Measurements from ENCODE around the gene SPDYE18. TPM values are rescaled to one million over a fixed set of nuclear protein-coding genes. Genes with fewer than 3 reads are reported as not detected.
"Not testable (repeated sequence)": the region's sequence is repeated elsewhere in the genome, so short reads cannot be mapped to it uniquely, and the experiment has no call there.

SPDYE18 gene, protein sequence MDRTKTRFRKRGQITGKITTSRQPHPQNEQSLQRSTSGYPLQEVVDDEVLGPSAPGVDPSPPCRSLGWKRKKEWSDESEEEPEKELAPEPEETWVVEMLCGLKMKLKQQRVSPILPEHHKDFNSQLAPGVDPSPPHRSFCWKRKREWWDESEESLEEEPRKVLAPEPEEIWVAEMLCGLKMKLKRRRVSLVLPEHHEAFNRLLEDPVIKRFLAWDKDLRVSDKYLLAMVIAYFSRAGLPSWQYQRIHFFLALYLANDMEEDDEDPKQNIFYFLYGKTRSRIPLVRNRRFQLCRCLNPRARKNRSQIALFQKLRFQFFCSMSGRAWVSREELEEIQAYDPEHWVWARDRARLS
- 0.12 TPM for polyA plus RNA-seq (2013, experiment 1 of 2)
- 0.07 TPM for polyA plus RNA-seq (2013, experiment 2 of 2)

DNA sequence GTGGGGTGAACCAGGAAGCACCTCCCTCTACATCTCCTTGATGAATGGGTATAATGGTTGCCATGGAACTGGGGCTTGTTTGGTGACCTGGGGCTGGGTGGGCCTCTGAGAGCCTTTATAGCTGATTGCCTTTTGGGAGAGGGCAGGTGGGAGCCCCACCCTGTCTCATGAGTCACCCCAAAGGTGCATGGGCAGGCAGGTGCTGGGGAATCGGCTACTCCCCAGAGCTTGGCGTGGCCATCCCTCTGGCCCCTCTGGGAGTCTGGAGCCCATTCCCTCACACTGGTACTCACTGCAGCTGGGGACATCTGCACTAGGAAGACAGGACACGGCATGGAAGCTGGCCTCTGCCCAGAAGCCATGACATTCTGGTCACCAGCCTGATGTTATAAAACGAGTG lies at the start of gene SPDYE18:
TSS of gene SPDYE18 (minus strand) at position 2 of the 400 bp plus-strand sequence. CDS start 2,046 bp downstream, outside the sequence.
- H2BK120ac ChIP-seq (ENCODE audit: low read depth, low read length); H3K27ac ChIP-seq (ENCODE audit: low read length, poor library complexity, severe bottlenecking); H2BK12ac ChIP-seq (ENCODE audit: low read length in 2 of 2); H4K8ac ChIP-seq (ENCODE audit: low read length); H3K4ac ChIP-seq (ENCODE audit: low read depth in 1 of 2, low read length in 2 of 2); H3K4me1 ChIP-seq (ENCODE audit: control insufficient read depth, insufficient read depth, low read depth, low read length); DNase-seq; H3K23ac ChIP-seq (ENCODE audit: low read length in 2 of 2); H3K4me2 ChIP-seq (ENCODE audit: low read length, poor library complexity, severe bottlenecking); H4K91ac ChIP-seq (ENCODE audit: low read length); H2BK15ac ChIP-seq (ENCODE audit: low read depth, poor library complexity, severe bottlenecking); H2BK5ac ChIP-seq (ENCODE audit: low read depth, low read length, poor library complexity, severe bottlenecking); H3K18ac ChIP-seq (ENCODE audit: low read depth in 1 of 2, low read length in 2 of 2); H3K79me1 ChIP-seq (replicated peaks; ENCODE audit: low read length, poor library complexity, severe bottlenecking); H2AK5ac ChIP-seq (ENCODE audit: low read length, severe bottlenecking); H3K14ac ChIP-seq (ENCODE audit: low read length in 2 of 2); H2AFZ ChIP-seq (ENCODE audit: low read depth, low read length); H3K27me3 ChIP-seq (ENCODE audit: control insufficient read depth in 1 of 2, insufficient read depth in 1 of 2, low read length in 2 of 2); H3K9me3 ChIP-seq (ENCODE audit: control insufficient read depth, low read length); H3K4me3 ChIP-seq (ENCODE audit: insufficient read depth in 1 of 2, low read depth in 1 of 2, low read length in 2 of 2); H3K9ac ChIP-seq (ENCODE audit: low read length); H3K36me3 ChIP-seq (ENCODE audit: control insufficient read depth in 1 of 2, insufficient read depth in 2 of 2, low read depth in 1 of 2, low read length in 2 of 2): not testable (repeated sequence)
- WGBS = 94% methylated on average over 4 of the region's 4 CpGs

GRCh38 chr7:77108362-77108761 lies 46.0 kb upstream of the SPDYE18 start:
- H2AK5ac ChIP-seq (ENCODE audit: low read length, severe bottlenecking); DNase-seq; H3K18ac ChIP-seq (ENCODE audit: low read depth in 1 of 2, low read length in 2 of 2); H3K14ac ChIP-seq (ENCODE audit: low read length in 2 of 2); H4K8ac ChIP-seq (ENCODE audit: low read length); H2BK120ac ChIP-seq (ENCODE audit: low read depth, low read length); H3K9ac ChIP-seq (ENCODE audit: low read length); H3K79me1 ChIP-seq (replicated peaks; ENCODE audit: low read length, poor library complexity, severe bottlenecking); H2BK15ac ChIP-seq (ENCODE audit: low read depth, poor library complexity, severe bottlenecking); H3K4me3 ChIP-seq (ENCODE audit: insufficient read depth in 1 of 2, low read depth in 1 of 2, low read length in 2 of 2); H3K23ac ChIP-seq (ENCODE audit: low read length in 2 of 2); H2AFZ ChIP-seq (ENCODE audit: low read depth, low read length); H3K9me3 ChIP-seq (ENCODE audit: control insufficient read depth, low read length); H3K27me3 ChIP-seq (ENCODE audit: control insufficient read depth in 1 of 2, insufficient read depth in 1 of 2, low read length in 2 of 2); H3K4ac ChIP-seq (ENCODE audit: low read depth in 1 of 2, low read length in 2 of 2); H3K36me3 ChIP-seq (ENCODE audit: control insufficient read depth in 1 of 2, insufficient read depth in 2 of 2, low read depth in 1 of 2, low read length in 2 of 2); H3K4me2 ChIP-seq (ENCODE audit: low read length, poor library complexity, severe bottlenecking); H2BK5ac ChIP-seq (ENCODE audit: low read depth, low read length, poor library complexity, severe bottlenecking); H3K4me1 ChIP-seq (ENCODE audit: control insufficient read depth, insufficient read depth, low read depth, low read length); H3K27ac ChIP-seq (ENCODE audit: low read length, poor library complexity, severe bottlenecking); H2BK12ac ChIP-seq (ENCODE audit: low read length in 2 of 2); H4K91ac ChIP-seq (ENCODE audit: low read length): not testable (repeated sequence)
- WGBS = no CpG with 5 or more reads among the region's 1 CpG

DNA sequence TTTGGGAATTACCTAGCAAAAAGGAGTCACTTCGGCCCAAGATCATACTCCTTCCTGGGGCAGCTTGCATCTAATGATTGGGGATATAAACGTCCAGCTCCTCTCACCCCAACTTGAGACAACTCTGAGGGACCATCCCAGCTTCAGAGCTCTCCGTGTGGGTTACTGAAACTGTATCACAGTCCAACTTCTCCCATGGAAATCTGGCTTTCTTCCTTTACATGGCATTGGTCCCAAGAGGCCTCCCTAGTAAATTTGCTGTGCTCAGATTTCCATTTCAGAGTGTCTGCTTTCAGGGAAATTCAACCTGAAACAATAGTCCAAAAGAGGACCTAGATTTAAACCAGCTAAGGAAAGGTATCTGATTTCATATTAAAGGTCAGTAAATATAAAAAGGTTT lies 45.3 kb upstream of the SPDYE18 start:
- WGBS = 100% methylated on average over 1 of the region's 3 CpGs
- H2BK5ac ChIP-seq (ENCODE audit: low read depth, low read length, poor library complexity, severe bottlenecking); H3K18ac ChIP-seq (ENCODE audit: low read depth in 1 of 2, low read length in 2 of 2); H3K36me3 ChIP-seq (ENCODE audit: control insufficient read depth in 1 of 2, insufficient read depth in 2 of 2, low read depth in 1 of 2, low read length in 2 of 2); H2BK12ac ChIP-seq (ENCODE audit: low read length in 2 of 2); H3K14ac ChIP-seq (ENCODE audit: low read length in 2 of 2); H3K4ac ChIP-seq (ENCODE audit: low read depth in 1 of 2, low read length in 2 of 2); H4K8ac ChIP-seq (ENCODE audit: low read length); H2AK5ac ChIP-seq (ENCODE audit: low read length, severe bottlenecking); H2BK120ac ChIP-seq (ENCODE audit: low read depth, low read length); H2BK15ac ChIP-seq (ENCODE audit: low read depth, poor library complexity, severe bottlenecking); H3K4me1 ChIP-seq (ENCODE audit: control insufficient read depth, insufficient read depth, low read depth, low read length); H3K27me3 ChIP-seq (ENCODE audit: control insufficient read depth in 1 of 2, insufficient read depth in 1 of 2, low read length in 2 of 2); H4K91ac ChIP-seq (ENCODE audit: low read length); H3K9ac ChIP-seq (ENCODE audit: low read length); H3K23ac ChIP-seq (ENCODE audit: low read length in 2 of 2); H3K27ac ChIP-seq (ENCODE audit: low read length, poor library complexity, severe bottlenecking); H2AFZ ChIP-seq (ENCODE audit: low read depth, low read length); H3K79me1 ChIP-seq (replicated peaks; ENCODE audit: low read length, poor library complexity, severe bottlenecking); H3K4me3 ChIP-seq (ENCODE audit: insufficient read depth in 1 of 2, low read depth in 1 of 2, low read length in 2 of 2); H3K9me3 ChIP-seq (ENCODE audit: control insufficient read depth, low read length); H3K4me2 ChIP-seq (ENCODE audit: low read length, poor library complexity, severe bottlenecking); DNase-seq: not testable (repeated sequence)

GRCh38 chr7:77105904-77106303 lies 43.5 kb upstream of the SPDYE18 start:
- H3K4me3 ChIP-seq (ENCODE audit: insufficient read depth in 1 of 2, low read depth in 1 of 2, low read length in 2 of 2); H4K8ac ChIP-seq (ENCODE audit: low read length); H3K9ac ChIP-seq (ENCODE audit: low read length); H2AFZ ChIP-seq (ENCODE audit: low read depth, low read length); H2BK12ac ChIP-seq (ENCODE audit: low read length in 2 of 2); H3K9me3 ChIP-seq (ENCODE audit: control insufficient read depth, low read length); H2BK120ac ChIP-seq (ENCODE audit: low read depth, low read length); H2AK5ac ChIP-seq (ENCODE audit: low read length, severe bottlenecking); H4K91ac ChIP-seq (ENCODE audit: low read length); H3K4me2 ChIP-seq (ENCODE audit: low read length, poor library complexity, severe bottlenecking); H3K36me3 ChIP-seq (ENCODE audit: control insufficient read depth in 1 of 2, insufficient read depth in 2 of 2, low read depth in 1 of 2, low read length in 2 of 2); H3K23ac ChIP-seq (ENCODE audit: low read length in 2 of 2); H3K79me1 ChIP-seq (replicated peaks; ENCODE audit: low read length, poor library complexity, severe bottlenecking); H2BK5ac ChIP-seq (ENCODE audit: low read depth, low read length, poor library complexity, severe bottlenecking); H3K4me1 ChIP-seq (ENCODE audit: control insufficient read depth, insufficient read depth, low read depth, low read length); H3K27ac ChIP-seq (ENCODE audit: low read length, poor library complexity, severe bottlenecking); H3K4ac ChIP-seq (ENCODE audit: low read depth in 1 of 2, low read length in 2 of 2); H2BK15ac ChIP-seq (ENCODE audit: low read depth, poor library complexity, severe bottlenecking); H3K27me3 ChIP-seq (ENCODE audit: control insufficient read depth in 1 of 2, insufficient read depth in 1 of 2, low read length in 2 of 2); H3K18ac ChIP-seq (ENCODE audit: low read depth in 1 of 2, low read length in 2 of 2); H3K14ac ChIP-seq (ENCODE audit: low read length in 2 of 2): not testable (repeated sequence)
- DNase-seq = peak; percentile 47
- WGBS = 87% methylated on average over 2 of the region's 3 CpGs

Measured in mesenchymal stem cell (in vitro differentiated cells and primary cell).